ENCODE measurements around the gene THSD4.

Gene THSD4

GRCh38 chr15:71820127-71820526 lies 704.9 kb downstream of the THSD4 start:
- DNase-seq: no peak
- WGBS (ENCODE audit: insufficient coverage): 100% methylated on average over 1 of the region's 1 CpG
- Histone ChIP-seq H3K36me3 (ENCODE audit: control insufficient read depth in 4 of 4, insufficient read depth in 4 of 4, low read length in 3 of 4) (peaks cover 2 to 25% (median 5%) of the 10 kb centered on the region in 4 experiments), H3K4me3 (ENCODE audit: control insufficient read depth in 1 of 7, extremely low read depth in 1 of 7, insufficient read depth in 4 of 7, low read depth in 2 of 7, low read length in 6 of 7) (no peak overlapping the region), H3K9me3 (ENCODE audit: control extremely low read depth in 1 of 5, control insufficient read depth in 4 of 5, insufficient read depth in 2 of 5, low read depth in 1 of 5, low read length in 4 of 5) (peaks cover 0 to 39% (median 15%) of the 10 kb centered on the region in 5 experiments), H3K27me3 (replicated peaks in 2 of 5; ENCODE audit: control insufficient read depth in 4 of 5, insufficient read depth in 5 of 5, low read length in 4 of 5) (no peaks in the 10 kb centered on the region), H3K4me1 (ENCODE audit: control extremely low read depth in 1 of 4, control insufficient read depth in 4 of 4, insufficient read depth in 4 of 4, low read length in 3 of 4) (no peaks in the 10 kb centered on the region), H3K27ac (ENCODE audit: insufficient read depth in 1 of 2, low read depth in 1 of 2, low read length in 2 of 2, poor library complexity in 1 of 2, severe bottlenecking in 2 of 2) (no peak overlapping the region)
- ChIA-PET POLR2A (no interaction called here), CTCF (interaction anchor here (1.3 kb wide), 1 partner anchor 21 kb away, joined by 3 read pairs; no protein-coding TSS in a partner anchor)

- Histone ChIP-seq H3K27me3 (replicated peaks in 2 of 5; ENCODE audit: control insufficient read depth in 4 of 5, insufficient read depth in 5 of 5, low read length in 4 of 5) (no peaks in the 10 kb centered on the region), H3K9me3 (ENCODE audit: control extremely low read depth in 1 of 5, control insufficient read depth in 4 of 5, insufficient read depth in 2 of 5, low read depth in 1 of 5, low read length in 4 of 5) (peaks cover 0 to 39% (median 15%) of the 10 kb centered on the region in 5 experiments), H3K27ac (ENCODE audit: insufficient read depth in 1 of 2, low read depth in 1 of 2, low read length in 2 of 2, poor library complexity in 1 of 2, severe bottlenecking in 2 of 2) (no peak overlapping the region), H3K4me3 (ENCODE audit: control insufficient read depth in 1 of 7, extremely low read depth in 1 of 7, insufficient read depth in 4 of 7, low read depth in 2 of 7, low read length in 6 of 7) (no peak overlapping the region), H3K36me3 (ENCODE audit: control insufficient read depth in 4 of 4, insufficient read depth in 4 of 4, low read length in 3 of 4) (peaks cover 4 to 35% (median 12%) of the 10 kb centered on the region in 4 experiments), H3K4me1 (ENCODE audit: control extremely low read depth in 1 of 4, control insufficient read depth in 4 of 4, insufficient read depth in 4 of 4, low read length in 3 of 4) (no peaks in the 10 kb centered on the region)
- CTCF ChIA-PET: no interaction called here
- no peak for DNase-seq
- POLR2A ChIA-PET: no interaction called here
- WGBS (ENCODE audit: insufficient coverage): 92% methylated on average over 4 of the region's 5 CpGs
These were observed 706.4 kb downstream of the THSD4 start for GRCh38 chr15:71821547-71822129.

GRCh38 chr15:71822890-71823630 lies 707.8 kb downstream of the THSD4 start:
- no peak overlapping the region for H3K4me3 ChIP-seq (ENCODE audit: control insufficient read depth in 1 of 7, extremely low read depth in 1 of 7, insufficient read depth in 4 of 7, low read depth in 2 of 7, low read length in 6 of 7)
- CTCF ChIA-PET: no interaction called here
- WGBS (ENCODE audit: insufficient coverage): 100% methylated on average over 1 of the region's 3 CpGs
- POLR2A ChIA-PET: no interaction called here
- no peaks in the 10 kb centered on the region for H3K27me3 ChIP-seq (replicated peaks in 2 of 5; ENCODE audit: control insufficient read depth in 4 of 5, insufficient read depth in 5 of 5, low read length in 4 of 5)
- H3K27ac ChIP-seq (ENCODE audit: insufficient read depth in 1 of 2, low read depth in 1 of 2, low read length in 2 of 2, poor library complexity in 1 of 2, severe bottlenecking in 2 of 2): no peak overlapping the region
- no peak for DNase-seq
- peaks cover 0 to 39% (median 15%) of the 10 kb centered on the region in 5 experiments for H3K9me3 ChIP-seq (ENCODE audit: control extremely low read depth in 1 of 5, control insufficient read depth in 4 of 5, insufficient read depth in 2 of 5, low read depth in 1 of 5, low read length in 4 of 5)
- H3K4me1 ChIP-seq (ENCODE audit: control extremely low read depth in 1 of 4, control insufficient read depth in 4 of 4, insufficient read depth in 4 of 4, low read length in 3 of 4): no peaks in the 10 kb centered on the region
- H3K36me3 ChIP-seq (ENCODE audit: control insufficient read depth in 4 of 4, insufficient read depth in 4 of 4, low read length in 3 of 4): peaks cover 9 to 49% (median 22%) of the 10 kb centered on the region in 4 experiments

- no peak overlapping the region for H3K4me3 ChIP-seq (ENCODE audit: control insufficient read depth in 1 of 7, extremely low read depth in 1 of 7, insufficient read depth in 4 of 7, low read depth in 2 of 7, low read length in 6 of 7)
- WGBS (ENCODE audit: insufficient coverage): 100% methylated on average over 3 of the region's 3 CpGs
- CTCF ChIA-PET: no interaction called here
- no peaks in the 10 kb centered on the region for H3K27me3 ChIP-seq (replicated peaks in 2 of 5; ENCODE audit: control insufficient read depth in 4 of 5, insufficient read depth in 5 of 5, low read length in 4 of 5)
- POLR2A ChIA-PET: no interaction called here
- H3K36me3 ChIP-seq (ENCODE audit: control insufficient read depth in 4 of 4, insufficient read depth in 4 of 4, low read length in 3 of 4): peaks cover 9 to 51% (median 23%) of the 10 kb centered on the region in 4 experiments
- H3K9me3 ChIP-seq (ENCODE audit: control extremely low read depth in 1 of 5, control insufficient read depth in 4 of 5, insufficient read depth in 2 of 5, low read depth in 1 of 5, low read length in 4 of 5): peaks cover 0 to 37% (median 15%) of the 10 kb centered on the region in 5 experiments
- DNase-seq: no peak
- H3K4me1 ChIP-seq (ENCODE audit: control extremely low read depth in 1 of 4, control insufficient read depth in 4 of 4, insufficient read depth in 4 of 4, low read length in 3 of 4): no peaks in the 10 kb centered on the region
- no peak overlapping the region for H3K27ac ChIP-seq (ENCODE audit: insufficient read depth in 1 of 2, low read depth in 1 of 2, low read length in 2 of 2, poor library complexity in 1 of 2, severe bottlenecking in 2 of 2)
These were observed 708.5 kb downstream of the THSD4 start for GRCh38 chr15:71823801-71824200.

- H3K9me3 ChIP-seq (ENCODE audit: control extremely low read depth in 1 of 5, control insufficient read depth in 4 of 5, insufficient read depth in 2 of 5, low read depth in 1 of 5, low read length in 4 of 5): peaks cover 0 to 30% (median 14%) of the 10 kb centered on the region in 5 experiments
- no peaks in the 10 kb centered on the region for H3K4me1 ChIP-seq (ENCODE audit: control extremely low read depth in 1 of 4, control insufficient read depth in 4 of 4, insufficient read depth in 4 of 4, low read length in 3 of 4)
- DNase-seq: no peak
- H3K4me3 ChIP-seq (ENCODE audit: control insufficient read depth in 1 of 7, extremely low read depth in 1 of 7, insufficient read depth in 4 of 7, low read depth in 2 of 7, low read length in 6 of 7): no peak overlapping the region
- 100% methylated on average over 1 of the region's 4 CpGs for WGBS (ENCODE audit: insufficient coverage)
- POLR2A ChIA-PET: interaction anchor here (0.7 kb wide), 1 partner anchor 141 kb away, joined by 4 read pairs; no protein-coding TSS in a partner anchor
- CTCF ChIA-PET: interaction anchor here (0.6 kb wide), 1 partner anchor 41 kb away, joined by 3 read pairs; no protein-coding TSS in a partner anchor
- no peak overlapping the region for H3K27ac ChIP-seq (ENCODE audit: insufficient read depth in 1 of 2, low read depth in 1 of 2, low read length in 2 of 2, poor library complexity in 1 of 2, severe bottlenecking in 2 of 2)
- H3K36me3 ChIP-seq (ENCODE audit: control insufficient read depth in 4 of 4, insufficient read depth in 4 of 4, low read length in 3 of 4): peaks cover 14 to 63% (median 23%) of the 10 kb centered on the region in 4 experiments
- no peaks in the 10 kb centered on the region for H3K27me3 ChIP-seq (replicated peaks in 2 of 5; ENCODE audit: control insufficient read depth in 4 of 5, insufficient read depth in 5 of 5, low read length in 4 of 5)
These were observed 709.9 kb downstream of the THSD4 start for GRCh38 chr15:71825021-71825730.

- Histone ChIP-seq H3K4me3 (ENCODE audit: control insufficient read depth in 1 of 7, extremely low read depth in 1 of 7, insufficient read depth in 4 of 7, low read depth in 2 of 7, low read length in 6 of 7) (no peak overlapping the region), H3K9me3 (ENCODE audit: control extremely low read depth in 1 of 5, control insufficient read depth in 4 of 5, insufficient read depth in 2 of 5, low read depth in 1 of 5, low read length in 4 of 5) (peaks cover 0 to 25% (median 14%) of the 10 kb centered on the region in 5 experiments), H3K36me3 (ENCODE audit: control insufficient read depth in 4 of 4, insufficient read depth in 4 of 4, low read length in 3 of 4) (peaks cover 14 to 63% (median 23%) of the 10 kb centered on the region in 4 experiments), H3K4me1 (ENCODE audit: control extremely low read depth in 1 of 4, control insufficient read depth in 4 of 4, insufficient read depth in 4 of 4, low read length in 3 of 4) (no peaks in the 10 kb centered on the region), H3K27me3 (replicated peaks in 2 of 5; ENCODE audit: control insufficient read depth in 4 of 5, insufficient read depth in 5 of 5, low read length in 4 of 5) (no peaks in the 10 kb centered on the region), H3K27ac (ENCODE audit: insufficient read depth in 1 of 2, low read depth in 1 of 2, low read length in 2 of 2, poor library complexity in 1 of 2, severe bottlenecking in 2 of 2) (no peak overlapping the region)
- 96% methylated on average over 3 of the region's 5 CpGs for WGBS (ENCODE audit: insufficient coverage)
- ChIA-PET CTCF (no interaction called here), POLR2A (interaction anchor here (0.7 kb wide), 1 partner anchor 140 kb away, joined by 4 read pairs; no protein-coding TSS in a partner anchor)
- DNase-seq: no peak
These were observed 710.9 kb downstream of the THSD4 start for GRCh38 chr15:71826196-71826595.
